ENCODE data around the gene CREB5.
A peak's percentile ranks its signal among the peaks of the same experiment; 100 is the strongest.
"Not testable (repeated sequence)": the region's sequence is repeated elsewhere in the genome, so short reads cannot be mapped to it uniquely, and the experiment has no call there.

CREB5 gene

DNA sequence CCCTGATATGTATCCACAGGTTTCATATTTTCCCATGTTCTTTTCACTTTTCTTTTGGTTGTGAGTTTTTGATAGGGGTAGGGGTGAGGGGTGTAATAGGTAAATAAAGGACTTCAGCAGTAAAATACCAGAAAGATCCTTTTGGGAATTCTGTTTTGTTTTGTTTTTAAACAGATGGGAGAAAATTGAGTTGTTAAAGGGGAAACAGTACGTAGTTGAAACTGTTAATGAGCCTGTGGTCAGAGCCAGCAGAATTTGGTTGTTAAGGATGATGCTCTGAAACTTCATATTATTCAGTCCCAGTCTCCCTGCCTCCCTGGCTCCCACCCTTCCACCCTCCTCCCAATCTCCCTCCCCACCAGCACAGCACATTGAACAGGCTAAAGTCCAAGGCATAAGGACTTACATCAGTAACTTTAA lies 195.9 kb downstream of the CREB5 start:
- H3K27me3 ChIP-seq (ENCODE audit: low read depth): peaks cover 23% of the 10 kb centered on the region
- no peak for DNase-seq (ENCODE audit: low spot score in 2 of 2)
- in situ Hi-C loops (cut with MboI; ENCODE audit: low sequenced_read_pairs): no loop called here
- no peaks in the 10 kb centered on the region for H3K9me3 ChIP-seq
- no peaks in the 10 kb centered on the region for H3K4me1 ChIP-seq
- H3K36me3 ChIP-seq (replicated peaks): no peaks in the 10 kb centered on the region
- no peak overlapping the region for H3K4me3 ChIP-seq

DNA sequence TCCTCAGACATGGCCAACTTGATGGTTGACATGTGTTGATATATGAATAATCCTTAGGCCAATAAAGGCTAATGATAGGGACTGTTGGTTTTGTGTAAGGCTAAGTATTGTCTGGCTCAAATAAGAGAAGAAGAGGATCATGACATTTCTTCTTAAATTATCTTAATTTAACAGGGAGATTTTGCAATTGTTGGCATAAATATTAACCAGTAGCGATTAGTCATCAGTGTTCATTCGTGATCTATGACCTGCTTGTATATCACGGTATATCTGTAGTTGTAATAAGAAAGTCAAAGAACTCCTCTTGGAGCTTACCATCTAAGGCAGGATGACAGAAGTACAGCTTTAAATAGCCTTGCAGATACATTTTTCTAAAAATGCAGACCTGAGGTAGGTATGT lies 196.4 kb downstream of the CREB5 start:
- H3K4me1 ChIP-seq: no peaks in the 10 kb centered on the region
- in situ Hi-C loops (cut with MboI; ENCODE audit: low sequenced_read_pairs): no loop called here
- DNase-seq (ENCODE audit: low spot score in 2 of 2): no peak
- H3K36me3 ChIP-seq (replicated peaks): no peaks in the 10 kb centered on the region
- H3K27me3 ChIP-seq (ENCODE audit: low read depth): peaks cover 24% of the 10 kb centered on the region
- no peaks in the 10 kb centered on the region for H3K9me3 ChIP-seq
- H3K4me3 ChIP-seq: no peak overlapping the region

DNA sequence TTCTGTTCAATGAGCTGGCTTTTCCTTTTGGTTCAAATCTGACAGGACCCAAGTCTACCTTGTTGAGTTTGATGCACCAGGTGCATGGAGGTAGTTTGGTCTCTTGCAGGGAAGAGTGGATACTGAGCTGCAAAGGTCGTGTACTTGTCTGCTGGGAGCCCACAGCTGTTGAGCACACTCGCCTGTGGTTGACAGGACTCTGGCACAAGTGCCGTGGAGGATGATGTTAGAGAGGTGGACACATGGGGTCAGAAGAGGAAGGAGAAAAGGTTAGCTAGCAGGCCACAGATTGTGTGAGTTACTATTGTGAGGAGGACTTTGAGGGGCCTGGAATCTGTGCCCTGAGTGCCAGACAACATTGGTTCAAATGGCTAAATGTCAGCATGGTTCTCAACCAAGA lies 197.3 kb downstream of the CREB5 start:
- no peaks in the 10 kb centered on the region for H3K9me3 ChIP-seq
- H3K4me1 ChIP-seq: no peaks in the 10 kb centered on the region
- no peak for DNase-seq (ENCODE audit: low spot score in 2 of 2)
- in situ Hi-C loops (cut with MboI; ENCODE audit: low sequenced_read_pairs): no loop called here
- no peak overlapping the region for H3K4me3 ChIP-seq
- peaks cover 27% of the 10 kb centered on the region for H3K27me3 ChIP-seq (ENCODE audit: low read depth)
- H3K36me3 ChIP-seq (replicated peaks): no peaks in the 10 kb centered on the region

DNA sequence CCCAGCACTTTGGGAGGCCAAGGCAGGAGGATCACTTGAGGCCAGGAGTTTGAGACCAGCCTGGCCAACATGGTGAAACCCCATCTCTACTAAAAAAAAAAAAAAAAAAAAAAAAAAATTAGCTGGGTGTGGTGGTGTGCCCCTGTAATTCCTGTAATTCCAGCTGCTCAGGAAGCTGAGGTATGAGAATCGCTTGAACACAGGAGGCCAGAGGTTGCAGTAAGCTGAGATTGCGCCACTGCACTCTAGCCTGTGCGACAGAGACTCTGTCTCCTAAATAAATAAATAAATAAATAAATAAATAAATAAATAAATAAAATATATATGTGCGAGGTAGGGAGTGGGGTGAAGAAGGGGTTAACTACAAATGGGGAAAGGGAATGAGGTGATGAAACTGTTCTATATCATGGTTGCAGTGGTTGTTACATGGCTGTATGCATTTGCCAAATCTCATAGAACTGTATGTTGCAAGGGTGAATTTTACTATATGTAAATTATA lies 199.1 kb downstream of the CREB5 start:
- H3K9me3 ChIP-seq; H3K4me1 ChIP-seq; H3K36me3 ChIP-seq (replicated peaks); H3K4me3 ChIP-seq; DNase-seq (ENCODE audit: low spot score in 2 of 2); in situ Hi-C loops (cut with MboI; ENCODE audit: low sequenced_read_pairs): not testable (repeated sequence)
- peaks cover 17% of the 10 kb centered on the region; the same call in 1 of the 2 replicates for H3K27me3 ChIP-seq (ENCODE audit: low read depth)

DNA sequence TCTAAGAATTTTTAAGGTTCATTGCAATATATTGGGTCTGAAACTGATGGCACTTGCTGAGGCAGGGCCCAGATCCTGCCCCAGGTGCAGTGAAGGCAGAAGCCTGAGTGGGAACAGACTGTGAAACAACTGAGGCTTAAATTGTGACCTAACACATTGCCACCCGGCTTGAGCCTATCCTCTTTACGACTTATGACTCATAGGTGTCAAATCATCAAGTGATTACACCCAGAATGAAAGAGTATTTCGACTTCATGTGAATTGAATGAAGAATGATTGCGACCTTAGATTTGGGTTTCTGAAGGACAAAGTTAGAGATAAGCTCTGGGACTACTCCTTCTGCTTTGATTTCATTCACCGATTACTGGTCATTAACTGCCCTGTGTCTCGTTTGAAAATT lies 200.9 kb downstream of the CREB5 start:
- no peak for DNase-seq (ENCODE audit: low spot score in 2 of 2)
- in situ Hi-C loops (cut with MboI; ENCODE audit: low sequenced_read_pairs): no loop called here
- no peaks in the 10 kb centered on the region for H3K9me3 ChIP-seq
- no peaks in the 10 kb centered on the region for H3K36me3 ChIP-seq (replicated peaks)
- H3K4me3 ChIP-seq: no peak overlapping the region
- peaks cover 24% of the 10 kb centered on the region for H3K27me3 ChIP-seq (ENCODE audit: low read depth)
- H3K4me1 ChIP-seq: no peaks in the 10 kb centered on the region

DNA sequence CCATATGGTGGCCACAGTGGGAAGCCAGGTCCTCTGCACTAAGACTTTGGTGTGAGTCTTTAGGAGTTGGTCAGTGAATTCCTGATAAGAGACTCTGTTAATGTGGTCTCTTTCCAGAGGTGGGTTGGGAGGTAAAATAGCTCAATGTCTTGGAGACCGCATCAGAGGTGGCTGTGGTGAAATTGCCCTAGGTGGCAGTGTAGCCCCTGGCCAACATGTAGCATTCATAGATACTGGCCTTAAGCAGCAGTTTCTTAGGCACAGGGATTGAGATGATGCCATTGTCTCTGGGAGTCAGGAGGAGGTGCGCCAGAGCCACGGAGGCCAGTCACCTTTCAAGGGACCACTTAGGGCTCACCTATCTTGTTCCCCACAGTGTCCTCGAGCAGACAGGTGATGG lies 202.8 kb downstream of the CREB5 start:
- Histone ChIP-seq H3K36me3 (replicated peaks) (no peaks in the 10 kb centered on the region), H3K9me3 (no peaks in the 10 kb centered on the region), H3K4me1 (no peaks in the 10 kb centered on the region), H3K27me3 (ENCODE audit: low read depth) (peaks cover 20% of the 10 kb centered on the region), H3K4me3 (no peak overlapping the region)
- peak in 1 of 2 experiments; percentile 11 for DNase-seq (ENCODE audit: low spot score in 2 of 2)
- in situ Hi-C loops (cut with MboI; ENCODE audit: low sequenced_read_pairs): no loop called here

DNA sequence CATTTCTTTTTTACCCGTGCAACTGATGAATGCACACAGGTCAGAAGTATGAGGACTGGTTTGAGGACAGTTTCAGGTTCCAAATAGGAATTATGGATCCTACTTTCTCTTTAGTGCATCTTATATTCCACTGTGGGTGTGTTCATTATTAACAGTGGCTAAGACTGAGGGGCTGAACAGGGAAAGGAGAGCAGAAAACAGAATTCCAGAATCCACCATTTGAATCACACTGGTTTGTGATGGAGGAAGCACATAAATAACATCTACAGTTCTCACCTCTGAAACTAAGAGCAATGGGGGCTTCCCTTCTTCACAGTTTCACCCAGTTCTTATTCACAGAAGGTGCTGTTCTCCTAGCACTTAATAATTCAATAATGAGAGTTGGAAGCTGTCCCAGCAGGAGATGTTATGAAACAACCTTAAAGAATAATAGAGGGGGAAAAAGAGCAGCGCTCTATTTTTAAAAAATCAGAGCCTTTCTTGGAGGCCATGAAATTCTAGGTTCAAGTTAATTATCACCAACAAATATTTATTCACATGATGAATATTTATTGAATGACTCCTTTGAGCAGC lies 205.1 kb downstream of the CREB5 start:
- no peaks in the 10 kb centered on the region for H3K9me3 ChIP-seq
- no peaks in the 10 kb centered on the region for H3K36me3 ChIP-seq (replicated peaks)
- in situ Hi-C loops (cut with MboI; ENCODE audit: low sequenced_read_pairs): no loop called here
- DNase-seq (ENCODE audit: low spot score in 2 of 2): no peak
- H3K27me3 ChIP-seq (ENCODE audit: low read depth): peaks cover 16% of the 10 kb centered on the region
- H3K4me3 ChIP-seq: no peak overlapping the region
- H3K4me1 ChIP-seq: no peaks in the 10 kb centered on the region

DNA sequence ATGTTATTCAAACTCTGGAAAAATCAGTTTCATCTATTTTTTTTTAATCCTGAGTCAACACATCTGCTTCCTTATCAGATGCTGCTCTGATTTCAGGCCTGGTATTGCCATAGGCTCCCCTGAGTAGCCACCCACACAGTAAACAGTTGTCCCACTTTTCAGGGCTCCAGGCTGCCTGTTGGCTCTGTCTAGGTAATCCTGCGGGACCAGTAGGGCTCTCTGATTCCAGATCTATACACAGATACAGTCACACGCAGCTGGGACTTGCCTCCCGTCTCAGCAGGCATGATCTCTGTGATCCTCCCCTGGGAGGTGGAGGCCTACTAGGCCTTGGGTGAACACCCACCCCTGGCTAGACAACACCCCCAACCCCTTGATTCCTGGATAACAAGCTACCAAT lies 206.1 kb downstream of the CREB5 start:
- Histone ChIP-seq H3K4me3 (no peak overlapping the region), H3K27me3 (ENCODE audit: low read depth) (peaks cover 18% of the 10 kb centered on the region), H3K4me1 (no peaks in the 10 kb centered on the region), H3K36me3 (replicated peaks) (no peaks in the 10 kb centered on the region), H3K9me3 (no peaks in the 10 kb centered on the region)
- in situ Hi-C loops (cut with MboI; ENCODE audit: low sequenced_read_pairs): no loop called here
- DNase-seq (ENCODE audit: low spot score in 2 of 2): no peak

DNA sequence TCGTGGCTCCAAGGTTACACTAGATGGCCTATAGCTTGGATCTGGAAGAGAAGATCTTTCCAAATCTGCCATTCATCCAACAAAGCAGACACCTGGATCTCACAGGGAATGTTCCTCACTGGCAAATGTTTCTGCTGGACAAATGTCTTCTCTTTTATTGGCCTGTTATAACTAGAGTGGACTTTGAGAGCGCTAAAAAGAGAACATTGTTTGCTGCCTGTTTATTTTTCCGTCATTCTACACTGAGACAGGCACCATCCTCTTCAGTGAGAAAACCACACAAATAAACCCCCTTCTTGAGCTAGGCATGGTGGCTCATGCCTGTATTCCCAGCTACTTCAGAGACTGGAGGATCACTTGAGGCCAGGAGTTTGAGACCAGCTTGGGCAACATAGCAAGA lies 206.9 kb downstream of the CREB5 start:
- in situ Hi-C loops (cut with MboI; ENCODE audit: low sequenced_read_pairs): no loop called here
- no peak for DNase-seq (ENCODE audit: low spot score in 2 of 2)
- Histone ChIP-seq H3K4me3 (no peak overlapping the region), H3K36me3 (replicated peaks) (no peaks in the 10 kb centered on the region), H3K9me3 (no peaks in the 10 kb centered on the region), H3K27me3 (ENCODE audit: low read depth) (peaks cover 16% of the 10 kb centered on the region), H3K4me1 (no peaks in the 10 kb centered on the region)

DNA sequence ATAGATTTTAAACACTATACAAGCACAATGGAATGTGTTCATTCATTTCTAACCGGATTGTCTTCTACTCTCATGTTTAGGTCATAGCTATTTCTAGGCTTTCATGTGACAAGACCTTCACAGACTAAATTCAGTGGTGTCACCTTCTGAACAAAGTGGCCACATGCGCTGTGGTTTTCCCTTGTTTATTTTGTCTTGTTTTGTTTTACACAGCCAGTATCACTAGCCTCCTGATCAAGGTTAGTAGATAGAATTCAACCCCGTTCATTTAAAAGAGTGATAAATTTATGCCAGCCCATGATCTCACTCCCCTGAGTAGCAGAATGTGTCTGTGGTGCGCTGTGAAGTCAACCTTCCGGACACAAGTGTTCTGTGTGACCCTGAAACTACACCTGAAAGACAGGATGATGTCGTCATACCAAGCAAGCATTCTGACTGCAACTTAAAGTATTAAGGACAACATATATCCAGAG lies 209.1 kb downstream of the CREB5 start:
- no peak for DNase-seq (ENCODE audit: low spot score in 2 of 2)
- H3K27me3 ChIP-seq (ENCODE audit: low read depth): peaks cover 10% of the 10 kb centered on the region
- no peak overlapping the region for H3K4me3 ChIP-seq
- in situ Hi-C loops (cut with MboI; ENCODE audit: low sequenced_read_pairs): no loop called here
- no peaks in the 10 kb centered on the region for H3K9me3 ChIP-seq
- no peaks in the 10 kb centered on the region for H3K36me3 ChIP-seq (replicated peaks)
- no peaks in the 10 kb centered on the region for H3K4me1 ChIP-seq

DNA sequence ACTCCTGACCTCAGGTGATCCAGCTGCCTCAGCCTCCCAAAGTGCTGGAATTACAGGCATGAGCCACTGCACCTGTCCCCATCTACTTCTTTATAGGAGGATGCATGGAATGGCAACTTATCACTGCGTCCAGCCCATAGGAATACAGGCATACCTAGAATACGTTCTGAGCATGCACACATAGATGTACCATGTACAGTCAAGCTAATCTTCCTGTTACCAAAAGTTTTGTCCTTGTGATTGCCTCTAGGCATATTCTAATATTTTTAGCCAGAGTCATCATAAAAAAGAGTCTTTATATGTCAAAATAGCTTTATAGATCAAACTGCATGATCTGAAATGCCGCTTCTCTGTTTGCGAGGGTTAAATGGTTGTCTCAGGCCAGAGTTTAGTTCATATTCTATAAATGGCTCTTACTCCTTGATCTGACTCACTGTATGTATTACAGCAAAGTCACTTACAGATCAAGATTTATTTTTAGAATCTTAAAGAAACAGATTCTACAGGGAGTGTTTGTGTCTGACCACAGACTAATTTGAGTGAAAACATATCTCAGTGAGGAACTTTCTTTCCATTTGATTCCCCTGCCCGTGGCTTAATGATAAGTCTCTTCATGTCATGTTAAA lies 210.9 kb downstream of the CREB5 start:
- no peaks in the 10 kb centered on the region for H3K9me3 ChIP-seq
- H3K4me1 ChIP-seq: no peaks in the 10 kb centered on the region
- no peaks in the 10 kb centered on the region for H3K36me3 ChIP-seq (replicated peaks)
- DNase-seq (ENCODE audit: low spot score in 2 of 2): no peak
- no peak overlapping the region for H3K4me3 ChIP-seq
- in situ Hi-C loops (cut with MboI; ENCODE audit: low sequenced_read_pairs): no loop called here
- peaks cover 3% of the 10 kb centered on the region; the same call in 1 of the 2 replicates for H3K27me3 ChIP-seq (ENCODE audit: low read depth)

DNA sequence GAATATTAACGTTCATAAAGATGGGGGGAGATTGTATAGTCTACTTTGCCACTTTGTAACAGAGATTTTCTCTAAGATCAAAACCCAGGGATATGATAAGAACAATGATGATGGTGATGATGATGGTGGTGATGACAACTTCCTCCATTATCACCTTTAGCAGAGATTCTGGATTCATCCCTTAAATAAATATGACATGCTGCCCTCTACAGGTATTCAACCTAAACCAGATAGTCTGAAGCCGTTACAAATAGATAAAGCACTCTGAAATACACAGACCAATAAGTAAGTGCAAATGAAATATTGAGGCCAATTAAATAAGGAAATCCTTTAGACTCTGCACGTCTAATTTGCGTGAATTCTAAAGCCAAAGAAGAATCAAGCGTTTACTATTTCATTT lies 211.5 kb downstream of the CREB5 start:
- Histone ChIP-seq H3K4me3 (no peak overlapping the region), H3K36me3 (replicated peaks) (no peaks in the 10 kb centered on the region), H3K27me3 (ENCODE audit: low read depth) (peaks cover 3% of the 10 kb centered on the region; the same call in 1 of the 2 replicates), H3K4me1 (no peaks in the 10 kb centered on the region), H3K9me3 (no peaks in the 10 kb centered on the region)
- no peak for DNase-seq (ENCODE audit: low spot score in 2 of 2)
- in situ Hi-C loops (cut with MboI; ENCODE audit: low sequenced_read_pairs): no loop called here

DNA sequence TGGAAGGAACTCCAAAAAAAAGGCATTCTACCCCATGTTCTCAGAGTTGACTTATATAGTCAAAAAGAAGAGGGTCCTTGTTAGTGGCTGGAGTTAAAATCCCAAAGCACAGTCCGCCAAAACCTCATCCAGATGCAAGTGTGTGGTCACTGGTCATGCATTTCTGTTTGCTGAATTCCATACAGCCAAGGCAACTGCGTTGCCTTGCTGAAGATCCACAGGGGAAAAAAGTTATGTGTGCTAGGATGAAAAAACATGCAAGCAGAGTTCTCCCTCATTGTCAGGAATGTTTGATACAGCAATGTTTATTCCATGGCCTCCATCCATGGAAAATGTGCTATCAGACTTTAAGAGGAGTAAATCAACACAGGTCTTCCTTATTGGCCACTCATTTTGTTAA lies 213.1 kb downstream of the CREB5 start:
- H3K4me1 ChIP-seq: no peaks in the 10 kb centered on the region
- no peak overlapping the region for H3K4me3 ChIP-seq
- no peaks in the 10 kb centered on the region for H3K9me3 ChIP-seq
- DNase-seq (ENCODE audit: low spot score in 2 of 2): no peak
- in situ Hi-C loops (cut with MboI; ENCODE audit: low sequenced_read_pairs): no loop called here
- peaks cover 12% of the 10 kb centered on the region for H3K27me3 ChIP-seq (ENCODE audit: low read depth)
- H3K36me3 ChIP-seq (replicated peaks): no peaks in the 10 kb centered on the region

DNA sequence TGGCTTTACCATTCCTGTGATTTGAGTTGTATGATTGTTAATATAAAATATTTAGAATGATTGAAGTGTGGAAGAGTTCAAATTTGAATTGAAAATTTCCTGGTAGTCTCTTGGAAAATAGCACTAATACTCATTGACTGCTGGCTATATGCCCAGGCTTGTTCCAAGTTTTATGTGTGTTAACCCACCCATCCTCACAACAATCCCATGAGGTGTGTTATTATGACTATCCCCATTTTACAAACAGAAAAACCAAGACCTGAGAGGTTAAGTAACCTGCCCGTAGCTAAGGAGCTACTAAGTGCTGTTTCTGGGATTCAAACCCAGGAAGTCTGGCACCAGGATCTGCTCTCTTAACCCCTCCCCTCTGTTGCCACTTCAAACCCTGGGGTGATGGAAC lies 213.9 kb downstream of the CREB5 start:
- no peaks in the 10 kb centered on the region for H3K4me1 ChIP-seq
- no peak for DNase-seq (ENCODE audit: low spot score in 2 of 2)
- no peak overlapping the region for H3K4me3 ChIP-seq
- peaks cover 15% of the 10 kb centered on the region for H3K27me3 ChIP-seq (ENCODE audit: low read depth)
- no peaks in the 10 kb centered on the region for H3K36me3 ChIP-seq (replicated peaks)
- in situ Hi-C loops (cut with MboI; ENCODE audit: low sequenced_read_pairs): no loop called here
- H3K9me3 ChIP-seq: no peaks in the 10 kb centered on the region
